Body of pancreas (tissue), 4 donors: ENCODE measurements around the gene WDR3. TPM values are rescaled to one million over a fixed set of nuclear protein-coding genes. Genes with fewer than 3 reads are reported as not detected.

Source experiments
- ATAC-seq: fragments of 150-250 bp; one replicate; pipeline ENCODE4 v1.9.1; 2016
- DNase-seq, 4 donors: peaks; one replicate each; pipeline ENCODE4 v3.0.0-alpha.2; 2019
- H3K27ac ChIP-seq, 4 donors: fragments of 200-600 bp; sonication (generic); 1 replicate in 3 of 4; 2 replicates in 1 of 4; pipeline versions ENCODE4 v1.5.1 to v1.6.1; 2016 to 2019; ENCODE audit warnings: mild to moderate bottlenecking in 1 of 4, mixed read lengths in 1 of 4, moderate library complexity in 1 of 4
- H3K27me3 ChIP-seq, 2 donors: fragments of 200-600 bp; sonication (generic); one replicate each; pipeline ENCODE4 v1.6.0; 2016; ENCODE audit warnings: mild to moderate bottlenecking in 1 of 2
- H3K36me3 ChIP-seq, 2 donors: fragments of 200-600 bp; sonication (generic); replicated peaks in 1 of 2; 2 replicates each; pipeline ENCODE4 v1.5.1; 2016; ENCODE audit warnings: low read depth in 2 of 2; ENCODE audit not compliant: insufficient read depth in 1 of 2
- H3K4me1 ChIP-seq: fragments of 200-600 bp; sonication (generic); one replicate; pipeline ENCODE4 v1.6.0; 2016
- H3K4me3 ChIP-seq, 2 donors: fragments of 200-600 bp; sonication (generic); 1 replicate in 1 of 2; 2 replicates in 1 of 2; pipeline ENCODE4 v1.5.1; 2016 to 2019
- H3K9me3 ChIP-seq, 3 donors: fragments of 200-600 bp; sonication (generic); 1 replicate in 2 of 3; 2 replicates in 1 of 3; pipeline ENCODE4 v1.5.1; 2016
- CTCF ChIP-seq, 7 experiments: fragments of 450-650 bp in 4 of 7; fragments of 200-600 bp in 3 of 7; sonication (generic) in 3 of 7; IDR thresholded peaks; one replicate each; pipeline ENCODE4 v1.5.1; 2016 to 2019; ENCODE audit warnings: antibody characterized with exemption in 7 of 7
- POLR2A ChIP-seq, 3 donors: fragments of 450-650 bp; IDR thresholded peaks; one replicate each; pipeline ENCODE4 v1.6.1; 2016; ENCODE audit warnings: antibody characterized with exemption in 3 of 3, mild to moderate bottlenecking in 2 of 3
- WGBS, 2 donors: methylation state at CpG; one replicate each; pipeline ENCODE4 v1.1.5; 2017; 5-methylcytosine and 5-hydroxymethylcytosine counted together
- intact Hi-C: fragments of 100-400 bp; cut with DNase I; formaldehyde crosslinking; loops from one replicate; pipeline ENCODE4 v1.15.1; 2023
- total RNA-seq, 2 donors: library from RNA; depleted of rRNA; stranded (reverse); fragments of >200 nt; gene quantifications; one replicate each; pipeline ENCODE4 v1.1.0, GENCODE V29; 2016

WDR3 gene
- total RNA-seq, 2 donors from 2014 or later, result 5.3 to 8.8 TPM

GRCh38 chr1:117952386-117952785 is 22.8 kb downstream of the WDR3 start:
- intact Hi-C loops, result no loop called here
- Histone ChIP-seq H3K4me1 (no peaks in the 10 kb centered on the region), H3K4me3 (no peak overlapping the region), H3K27ac (no peak overlapping the region), H3K27me3 (no peaks in the 10 kb centered on the region), H3K9me3 (no peaks in the 10 kb centered on the region), H3K36me3 (peaks cover 11 to 31% of the 10 kb centered on the region in 2 donors)
- no peak for TF ChIP-seq CTCF (IDR thresholded peaks at IDR 0.05)
- no peak for TF ChIP-seq POLR2A (IDR thresholded peaks at IDR 0.05)
- DNase-seq (no peak), ATAC-seq (no peak)
- WGBS, 2 donors, result 82 to 88% methylated on average over 1 of the region's 1 CpG

- H3K27ac ChIP-seq, result no peak overlapping the region
- H3K4me3 ChIP-seq, result no peak overlapping the region
- 82 to 83% methylated on average over 3 of the region's 3 CpGs for WGBS, 2 donors
- no peaks in the 10 kb centered on the region for H3K4me1 ChIP-seq
- no peaks in the 10 kb centered on the region for H3K27me3 ChIP-seq
- DNase-seq, result no peak
- TF ChIP-seq CTCF (IDR thresholded peaks at IDR 0.05) (no peak), POLR2A (IDR thresholded peaks at IDR 0.05) (no peak)
- no peaks in the 10 kb centered on the region for H3K9me3 ChIP-seq
- no peak for ATAC-seq
- H3K36me3 ChIP-seq, result peaks cover 12 to 24% of the 10 kb centered on the region in 2 donors
- intact Hi-C loops, result no loop called here
Measured at GRCh38 chr1:117959364-117959763, 29.8 kb downstream of the WDR3 start.

GRCh38 chr1:117964290-117965038 is 34.9 kb downstream of the WDR3 start:
- no peaks in the 10 kb centered on the region for H3K4me1 ChIP-seq
- intact Hi-C loops, result no loop called here
- H3K4me3 ChIP-seq, result no peak overlapping the region
- peaks cover 0 to 7% of the 10 kb centered on the region in 2 donors for H3K36me3 ChIP-seq
- H3K27ac ChIP-seq, result no peak overlapping the region
- ATAC-seq (no peak), DNase-seq (no peak)
- no peaks in the 10 kb centered on the region for H3K27me3 ChIP-seq
- 89 to 90% methylated on average over 3 of the region's 3 CpGs for WGBS, 2 donors
- no peaks in the 10 kb centered on the region for H3K9me3 ChIP-seq
- TF ChIP-seq POLR2A (IDR thresholded peaks at IDR 0.05) (no peak), CTCF (IDR thresholded peaks at IDR 0.05) (no peak)

GRCh38 chr1:117967477-117967876 is 37.9 kb downstream of the WDR3 start:
- H3K4me1 ChIP-seq, result no peaks in the 10 kb centered on the region
- no peaks in the 10 kb centered on the region for H3K36me3 ChIP-seq
- DNase-seq, result no peak
- WGBS, 2 donors, result 52 to 63% methylated on average over 4 of the region's 4 CpGs
- no peak overlapping the region for H3K4me3 ChIP-seq
- no peak for ATAC-seq
- TF ChIP-seq POLR2A (IDR thresholded peaks at IDR 0.05), result no peak
- TF ChIP-seq CTCF (IDR thresholded peaks at IDR 0.05), result no peak
- H3K9me3 ChIP-seq, result no peaks in the 10 kb centered on the region
- no peaks in the 10 kb centered on the region for H3K27me3 ChIP-seq
- H3K27ac ChIP-seq, result no peak overlapping the region
- intact Hi-C loops, result no loop called here

GRCh38 chr1:117967881-117968280 is 38.3 kb downstream of the WDR3 start:
- Histone ChIP-seq H3K36me3 (no peaks in the 10 kb centered on the region), H3K27me3 (no peaks in the 10 kb centered on the region), H3K27ac (no peak overlapping the region), H3K4me3 (no peak overlapping the region), H3K9me3 (no peaks in the 10 kb centered on the region), H3K4me1 (no peaks in the 10 kb centered on the region)
- TF ChIP-seq POLR2A (IDR thresholded peaks at IDR 0.05), result no peak
- no peak for TF ChIP-seq CTCF (IDR thresholded peaks at IDR 0.05)
- WGBS, 2 donors, result 0 to 5% methylated on average over 1 of the region's 1 CpG
- DNase-seq (no peak), ATAC-seq (no peak)
- intact Hi-C loops, result no loop called here
